ENCODE measurements around the gene LPAR1.

DNA sequence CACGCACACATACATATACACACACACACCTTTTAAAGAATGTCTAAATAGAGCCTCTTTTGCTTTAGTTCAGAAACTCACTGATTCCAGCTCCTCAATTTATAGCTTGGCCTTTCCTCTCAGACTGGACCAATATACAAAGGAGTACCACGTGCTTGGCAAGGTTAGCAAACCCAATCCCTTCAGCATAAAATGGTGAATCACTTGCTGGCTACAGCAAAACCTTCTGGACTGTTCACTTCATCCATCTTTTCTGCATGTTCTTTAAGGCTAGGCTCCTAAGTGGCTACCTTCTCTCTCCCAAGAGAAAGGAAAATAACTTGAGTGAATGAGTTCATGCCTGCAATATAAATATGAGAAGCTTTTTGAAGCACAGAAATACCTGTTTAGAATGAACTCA, 109.7 kb downstream of the LPAR1 start:
- TF ChIP-seq, protein P1, sequence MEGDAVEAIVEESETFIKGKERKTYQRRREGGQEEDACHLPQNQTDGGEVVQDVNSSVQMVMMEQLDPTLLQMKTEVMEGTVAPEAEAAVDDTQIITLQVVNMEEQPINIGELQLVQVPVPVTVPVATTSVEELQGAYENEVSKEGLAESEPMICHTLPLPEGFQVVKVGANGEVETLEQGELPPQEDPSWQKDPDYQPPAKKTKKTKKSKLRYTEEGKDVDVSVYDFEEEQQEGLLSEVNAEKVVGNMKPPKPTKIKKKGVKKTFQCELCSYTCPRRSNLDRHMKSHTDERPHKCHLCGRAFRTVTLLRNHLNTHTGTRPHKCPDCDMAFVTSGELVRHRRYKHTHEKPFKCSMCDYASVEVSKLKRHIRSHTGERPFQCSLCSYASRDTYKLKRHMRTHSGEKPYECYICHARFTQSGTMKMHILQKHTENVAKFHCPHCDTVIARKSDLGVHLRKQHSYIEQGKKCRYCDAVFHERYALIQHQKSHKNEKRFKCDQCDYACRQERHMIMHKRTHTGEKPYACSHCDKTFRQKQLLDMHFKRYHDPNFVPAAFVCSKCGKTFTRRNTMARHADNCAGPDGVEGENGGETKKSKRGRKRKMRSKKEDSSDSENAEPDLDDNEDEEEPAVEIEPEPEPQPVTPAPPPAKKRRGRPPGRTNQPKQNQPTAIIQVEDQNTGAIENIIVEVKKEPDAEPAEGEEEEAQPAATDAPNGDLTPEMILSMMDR (IDR thresholded peaks at IDR 0.05), result no peak
- TF ChIP-seq EZH2 (IDR thresholded peaks at IDR 0.05; ENCODE audit: borderline replicate concordance, insufficient read depth, low read depth, low read length, poor library complexity, severe bottlenecking), result no peak

Measured in B cell (primary cell).